Keratinocyte (primary cell): ENCODE measurements around the gene HOXC9. TPM values are rescaled to one million over a fixed set of nuclear protein-coding genes. Genes with fewer than 3 reads are reported as not detected.

ENCODE experiments used
- DNase-seq: peaks from one replicate; pipeline ENCODE4 v3.0.0-alpha.2; 2011; ENCODE audit warnings: low read depth, missing footprints, low spot score
- FAIRE-seq: peaks from 2 replicates; lab custom pipeline; 2011; peaks lifted over from hg19 to GRCh38; lab: Jason Lieb, UNC
- H2AFZ ChIP-seq: 2 replicates; pipeline ENCODE4 v1.6.0; 2012; ENCODE audit warnings: low read length, control low read depth, inconsistent platforms; ENCODE audit not compliant: control insufficient read depth
- H3K27ac ChIP-seq: 2 replicates; pipeline ENCODE4 v1.5.1; 2011; ENCODE audit warnings: low read length; ENCODE audit not compliant: control insufficient read depth, insufficient read depth
- H3K27me3 ChIP-seq: 3 replicates; pipeline ENCODE4 v1.6.0; 2011; ENCODE audit warnings: low read length; ENCODE audit not compliant: control insufficient read depth, insufficient read depth; ENCODE audit errors: extremely low read depth
- H3K36me3 ChIP-seq, 2 experiments: 2 replicates in 1 of 2; 3 replicates in 1 of 2; pipeline ENCODE4 v1.5.1; 2011; ENCODE audit warnings: low read length in 2 of 2, mild to moderate bottlenecking in 1 of 2; ENCODE audit not compliant: control insufficient read depth in 2 of 2, insufficient read depth in 2 of 2; ENCODE audit errors: extremely low read depth in 1 of 2
- H3K4me1 ChIP-seq: 3 replicates; pipeline ENCODE4 v1.5.1; 2011; ENCODE audit warnings: low read length; ENCODE audit not compliant: control insufficient read depth, insufficient read depth; ENCODE audit errors: extremely low read depth
- H3K4me2 ChIP-seq: 3 replicates; pipeline ENCODE4 v1.6.0; 2011; ENCODE audit warnings: low read depth, low read length; ENCODE audit not compliant: control insufficient read depth, insufficient read depth; ENCODE audit errors: extremely low read depth
- H3K4me3 ChIP-seq, 3 experiments: fragments of 200-600 bp in 1 of 3; sonication (generic) in 1 of 3; 2 replicates in 2 of 3; 3 replicates in 1 of 3; pipeline ENCODE4 v1.5.1; 2011 to 2016; ENCODE audit warnings: low read length in 3 of 3, mild to moderate bottlenecking in 3 of 3, control low read depth in 2 of 3, inconsistent platforms in 1 of 3, low read depth in 1 of 3, mixed read lengths in 1 of 3, mixed run types in 1 of 3, moderate library complexity in 1 of 3; ENCODE audit not compliant: control insufficient read depth in 2 of 3, insufficient read depth in 2 of 3; ENCODE audit errors: extremely low read depth in 1 of 3
- H3K79me2 ChIP-seq: 2 replicates; pipeline ENCODE4 v1.6.0; 2012; ENCODE audit warnings: low read length; ENCODE audit not compliant: control insufficient read depth, insufficient read depth
- H3K9ac ChIP-seq: 3 replicates; pipeline ENCODE4 v1.6.0; 2011; ENCODE audit warnings: low read length; ENCODE audit not compliant: control insufficient read depth, insufficient read depth; ENCODE audit errors: extremely low read depth
- H3K9me1 ChIP-seq: 3 replicates; pipeline ENCODE4 v1.6.0; 2011; ENCODE audit warnings: low read length; ENCODE audit not compliant: control insufficient read depth, insufficient read depth; ENCODE audit errors: extremely low read depth
- H3K9me3 ChIP-seq: 2 replicates; pipeline ENCODE4 v1.5.1; 2012; ENCODE audit warnings: low read depth, low read length; ENCODE audit not compliant: control insufficient read depth
- H4K20me1 ChIP-seq: 3 replicates; pipeline ENCODE4 v1.6.0; 2011; ENCODE audit warnings: low read length; ENCODE audit not compliant: control insufficient read depth, insufficient read depth; ENCODE audit errors: extremely low read depth
- EZH2 ChIP-seq: IDR thresholded peaks from one replicate; pipeline ENCODE4 v1.6.1; 2012; ENCODE audit warnings: inconsistent platforms, mild to moderate bottlenecking, low read length, moderate library complexity
- dilution Hi-C: fragments of 300-500 bp; cut with MboI; formaldehyde crosslinking; loops from one replicate; pipeline ENCODE4 v1.7.0; 2020; ENCODE audit warnings: low sequenced_read_pairs; ENCODE audit not compliant: extremely low pct_ligation_motif_present
- polyA plus RNA-seq, 5 experiments: library from polyadenylated mRNA; depleted of rRNA in 3 of 5; stranded (reverse) in 3 of 5; stranded (forward) in 1 of 5; unstranded in 1 of 5; fragments of >200 nt; gene quantifications; 1 replicate in 1 of 5; 2 replicates in 3 of 5; 3 replicates in 1 of 5; pipeline versions ENCODE4 v1.2.1 to v1.2.3, GENCODE V29; 2011 to 2012; ENCODE audit warnings: missing spikeins in 2 of 5, low read depth in 1 of 5, low replicate concordance in 1 of 5
- TF ChIP-seq, protein P1 (sequence below), 3 experiments: IDR thresholded peaks in 1 of 3; conservative IDR thresholded peaks in 1 of 3; optimal IDR thresholded peaks in 1 of 3; 2 replicates in 2 of 3; 3 replicates in 1 of 3; pipeline versions ENCODE3 to v1.5.1; 2011; ENCODE audit warnings: low read length in 3 of 3, mild to moderate bottlenecking in 3 of 3, moderate library complexity in 2 of 3, control low read depth in 1 of 3, inconsistent platforms in 1 of 3; ENCODE audit not compliant: insufficient read depth in 2 of 3; ENCODE audit errors: extremely low read depth in 1 of 3

Gene HOXC9
- polyA plus RNA-seq, 1 donor (not counting 4 experiments of a cell fraction or from before 2014, with no cell fraction given): 1.8 TPM

DNA sequence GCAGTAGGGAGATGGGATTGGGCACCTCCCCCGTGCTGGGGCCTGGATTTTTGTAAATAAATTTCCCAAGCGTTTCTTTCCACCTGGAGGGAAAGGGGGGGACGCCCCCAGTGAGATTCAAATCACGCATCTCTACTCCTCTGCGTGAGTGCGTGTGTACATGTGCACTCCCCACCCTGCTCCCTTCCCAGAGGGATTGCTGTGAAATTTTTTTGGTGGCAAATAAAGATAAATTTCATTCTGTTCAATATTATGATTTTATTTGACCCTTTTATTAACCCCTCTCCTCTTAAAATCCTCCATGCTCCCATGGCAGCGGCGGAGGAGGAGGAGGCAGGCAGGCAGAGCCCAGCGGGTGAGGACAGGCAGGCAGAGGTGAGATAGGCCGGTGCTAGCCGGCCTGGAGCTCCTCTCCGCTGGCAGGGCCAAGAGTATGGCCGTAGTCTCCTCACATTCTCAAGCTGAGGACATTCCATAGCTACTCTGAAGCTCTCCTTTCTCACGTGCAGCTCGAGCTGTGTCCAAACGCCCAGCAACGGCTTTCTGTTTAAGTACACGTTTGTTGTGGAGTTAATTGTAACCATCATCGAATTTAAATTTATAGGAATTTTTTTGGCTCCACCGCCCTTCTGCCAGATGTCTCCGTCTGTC lies 23.7 kb upstream of the HOXC9 start:
- Histone ChIP-seq H3K36me3 (no peaks in the 10 kb centered on the region), H3K4me3 (no peak overlapping the region), H3K27ac (no peak overlapping the region), H3K9ac (peak overlapping the region; percentile 47), H3K9me3 (no peaks in the 10 kb centered on the region), H4K20me1 (no peaks in the 10 kb centered on the region), H3K9me1 (no peaks in the 10 kb centered on the region), H3K79me2 (peaks cover 22% of the 10 kb centered on the region), H3K27me3 (no peaks in the 10 kb centered on the region), H2AFZ (peak overlapping the region; percentile 22), H3K4me1 (peaks cover 39% of the 10 kb centered on the region), H3K4me2 (peak overlapping the region; percentile 81)
- FAIRE-seq (no peak), DNase-seq (no peak)
- TF ChIP-seq, protein P1, sequence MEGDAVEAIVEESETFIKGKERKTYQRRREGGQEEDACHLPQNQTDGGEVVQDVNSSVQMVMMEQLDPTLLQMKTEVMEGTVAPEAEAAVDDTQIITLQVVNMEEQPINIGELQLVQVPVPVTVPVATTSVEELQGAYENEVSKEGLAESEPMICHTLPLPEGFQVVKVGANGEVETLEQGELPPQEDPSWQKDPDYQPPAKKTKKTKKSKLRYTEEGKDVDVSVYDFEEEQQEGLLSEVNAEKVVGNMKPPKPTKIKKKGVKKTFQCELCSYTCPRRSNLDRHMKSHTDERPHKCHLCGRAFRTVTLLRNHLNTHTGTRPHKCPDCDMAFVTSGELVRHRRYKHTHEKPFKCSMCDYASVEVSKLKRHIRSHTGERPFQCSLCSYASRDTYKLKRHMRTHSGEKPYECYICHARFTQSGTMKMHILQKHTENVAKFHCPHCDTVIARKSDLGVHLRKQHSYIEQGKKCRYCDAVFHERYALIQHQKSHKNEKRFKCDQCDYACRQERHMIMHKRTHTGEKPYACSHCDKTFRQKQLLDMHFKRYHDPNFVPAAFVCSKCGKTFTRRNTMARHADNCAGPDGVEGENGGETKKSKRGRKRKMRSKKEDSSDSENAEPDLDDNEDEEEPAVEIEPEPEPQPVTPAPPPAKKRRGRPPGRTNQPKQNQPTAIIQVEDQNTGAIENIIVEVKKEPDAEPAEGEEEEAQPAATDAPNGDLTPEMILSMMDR (optimal IDR thresholded peaks at IDR 0.05 in 1 of 3, IDR thresholded peaks at IDR 0.05 in 1 of 3, conservative IDR thresholded peaks at IDR 0.05 in 1 of 3; ENCODE audit: extremely low read depth in 1 of 3, insufficient read depth in 2 of 3, low read length in 3 of 3): no peak
- dilution Hi-C loops: no loop called here

DNA sequence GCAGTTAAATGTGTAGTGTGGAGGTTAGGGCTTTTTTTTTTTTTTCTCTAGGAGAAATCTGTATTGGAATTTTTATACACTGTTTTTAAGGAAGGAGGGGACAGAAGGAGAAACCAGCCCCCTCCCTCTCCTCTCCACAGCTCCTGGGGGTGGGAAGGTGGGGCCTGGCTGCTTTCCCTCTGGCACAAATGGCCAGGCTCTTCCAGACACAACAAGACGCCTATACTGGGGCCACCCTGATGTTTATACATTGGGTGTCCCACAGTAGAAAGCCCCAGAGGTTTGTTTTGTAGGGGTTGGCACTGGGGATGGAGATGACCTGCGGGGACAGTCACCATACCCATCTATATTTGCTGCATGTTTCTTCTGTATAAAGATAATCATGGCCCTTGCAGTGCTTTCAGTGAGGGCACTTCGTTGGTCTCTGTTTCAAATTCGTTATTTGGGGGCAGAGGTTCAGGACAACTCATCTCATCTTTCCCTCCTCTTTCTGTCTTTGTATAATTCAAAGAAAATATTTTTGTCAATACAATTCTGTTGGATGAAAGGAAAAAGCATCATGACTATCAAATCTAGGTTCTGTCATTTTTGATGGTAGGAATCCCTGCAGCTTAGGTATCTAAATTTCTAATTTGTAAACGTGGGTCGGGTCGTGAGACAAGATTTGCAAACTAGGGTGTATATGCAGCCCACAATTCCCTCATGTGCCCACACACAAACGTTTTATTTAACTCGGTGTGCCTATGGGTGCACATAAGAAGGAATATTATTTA lies 23.0 kb upstream of the HOXC9 start:
- H3K9me3 ChIP-seq: no peaks in the 10 kb centered on the region
- no peaks in the 10 kb centered on the region for H3K9me1 ChIP-seq
- H3K27me3 ChIP-seq: no peaks in the 10 kb centered on the region
- FAIRE-seq (no peak), DNase-seq (no peak)
- H4K20me1 ChIP-seq: no peaks in the 10 kb centered on the region
- H3K79me2 ChIP-seq: peaks cover 25% of the 10 kb centered on the region
- H3K9ac ChIP-seq: no peak overlapping the region
- dilution Hi-C loops: no loop called here
- peaks cover 36% of the 10 kb centered on the region for H3K4me1 ChIP-seq
- H3K36me3 ChIP-seq: no peaks in the 10 kb centered on the region
- H2AFZ ChIP-seq: no peak overlapping the region
- peak overlapping the region; percentile 44 for H3K4me2 ChIP-seq
- no peak overlapping the region for H3K27ac ChIP-seq
- no peak overlapping the region for H3K4me3 ChIP-seq
- TF ChIP-seq EZH2: no peak
- TF ChIP-seq, protein P1 (optimal IDR thresholded peaks at IDR 0.05 in 1 of 3, IDR thresholded peaks at IDR 0.05 in 1 of 3, conservative IDR thresholded peaks at IDR 0.05 in 1 of 3; ENCODE audit: extremely low read depth in 1 of 3, insufficient read depth in 2 of 3, low read length in 3 of 3): no peak
